HCT116 (cell line): Measurements from ENCODE around the gene ANKRD6. TPM values are rescaled to one million over a fixed set of nuclear protein-coding genes. Genes with fewer than 3 reads are reported as not detected.

Experiments
- ATAC-seq: fragments of 200-7000 bp; cut with Tn5 transposase; 2 replicates; pipeline ENCODE4 v1.9.1; 2020; ENCODE audit warnings: mild to moderate bottlenecking, moderate library complexity
- BruUV-seq: library from RNA; stranded (reverse); fragments of 400-500 nt; replicated peaks from 2 replicates; lab custom pipeline; 2021; lab: Mats Ljungman, UMichigan
- CTCF ChIA-PET: fragments of 300-600 bp; sonication (Branson Sonifier 250); formaldehyde crosslinking; loops from one replicate; lab custom pipeline; 2021; ENCODE audit warnings: antibody characterized with exemption; lab: Charles Lee
- POLR2A ChIA-PET: fragments of 300-600, 350-600 bp; sonication (Branson Sonifier 250); formaldehyde crosslinking; loops from one replicate; lab custom pipeline; 2021; ENCODE audit warnings: antibody characterized with exemption; lab: Charles Lee
- RAD21 ChIA-PET, 2 experiments: fragments of 300-600 bp; sonication (Branson Sonifier 250); formaldehyde crosslinking; loops; one replicate each; lab custom pipeline; 2023; ENCODE audit warnings: low total read pairs in 2 of 2; ENCODE audit not compliant: uncharacterized antibody in 2 of 2, unreplicated experiment in 2 of 2, low non-redundant PET in 1 of 2; lab: Charles Lee
- DNase-seq: peaks from one replicate; pipeline ENCODE4 v3.0.0-alpha.2; 2010; ENCODE audit warnings: low read depth, low spot score
- H2AFZ ChIP-seq: fragments of 200-600 bp; shearing (Covaris generic), sonication (generic); 2 replicates; pipeline ENCODE4 v1.6.1; 2017; ENCODE audit warnings: low read depth, mixed run types, mixed read lengths, antibody characterized with exemption, low read length; ENCODE audit not compliant: poor library complexity, severe bottlenecking
- H3K27ac ChIP-seq: 2 replicates; pipeline ENCODE4 v1.5.1; 2012; ENCODE audit warnings: low read depth, low read length
- H3K27me3 ChIP-seq: fragments of 200-600 bp; sonication (generic); 2 replicates; pipeline ENCODE4 v1.6.1; 2016; ENCODE audit warnings: mixed run types, low read length, mixed read lengths; ENCODE audit not compliant: insufficient read depth
- H3K36me3 ChIP-seq, 2 experiments: fragments of 200-500 bp in 1 of 2; fragments of 200-600 bp in 1 of 2; sonication (Bioruptor generic) in 1 of 2; sonication (generic) in 1 of 2; 2 replicates each; pipeline versions ENCODE4 v1.5.1 to v1.6.1; 2014 to 2016; ENCODE audit warnings: low read length in 2 of 2, inconsistent platforms in 1 of 2, mixed read lengths in 1 of 2, mixed run types in 1 of 2; ENCODE audit not compliant: insufficient read depth in 2 of 2, control insufficient read depth in 1 of 2
- H3K4me1 ChIP-seq, 2 experiments: fragments of 200-600 bp in 1 of 2; sonication (generic) in 1 of 2; 2 replicates each; pipeline versions ENCODE4 v1.5.1 to v1.6.1; 2012 to 2017; ENCODE audit warnings: low read length in 2 of 2, inconsistent platforms in 1 of 2, mild to moderate bottlenecking in 1 of 2, mixed read lengths in 1 of 2, mixed run types in 1 of 2, moderate library complexity in 1 of 2; ENCODE audit not compliant: insufficient read depth in 2 of 2, control insufficient read depth in 1 of 2
- H3K4me2 ChIP-seq: fragments of 200-600 bp; sonication (generic); 2 replicates; pipeline ENCODE4 v1.6.1; 2017; ENCODE audit warnings: mixed run types, low read length, mixed read lengths
- H3K4me3 ChIP-seq, 2 experiments: fragments of 200-600 bp in 1 of 2; sonication (generic) in 1 of 2; replicated peaks in 1 of 2; 2 replicates each; pipeline ENCODE4 v1.5.1; 2011 to 2016; ENCODE audit warnings: low read length in 2 of 2, control low read depth in 1 of 2, low read depth in 1 of 2, mild to moderate bottlenecking in 1 of 2, mixed read lengths in 1 of 2, mixed run types in 1 of 2
- H3K79me2 ChIP-seq: fragments of 200-600 bp; sonication (generic); 2 replicates; pipeline ENCODE4 v1.6.1; 2017; ENCODE audit warnings: mild to moderate bottlenecking, mixed run types, low read length, moderate library complexity, mixed read lengths; ENCODE audit not compliant: insufficient read depth
- H3K9ac ChIP-seq: fragments of 200-600 bp; sonication (generic); 2 replicates; pipeline ENCODE4 v1.6.1; 2016; ENCODE audit warnings: low read length, mixed read lengths
- H3K9me2 ChIP-seq: fragments of 200-600 bp; sonication (generic), shearing (Covaris generic); 2 replicates; pipeline ENCODE4 v1.6.1; 2017; ENCODE audit warnings: mixed run types, mild to moderate bottlenecking, moderate library complexity; ENCODE audit not compliant: insufficient read depth
- H3K9me3 ChIP-seq, 2 experiments: fragments of 200-500 bp in 1 of 2; fragments of 200-600 bp in 1 of 2; sonication (Bioruptor generic) in 1 of 2; sonication (generic) in 1 of 2; 2 replicates each; pipeline ENCODE4 v1.6.1; 2014 to 2017; ENCODE audit warnings: low read length in 2 of 2, mixed read lengths in 2 of 2, inconsistent platforms in 1 of 2, low read depth in 1 of 2, mild to moderate bottlenecking in 1 of 2, mixed run types in 1 of 2, moderate library complexity in 1 of 2; ENCODE audit not compliant: control insufficient read depth in 1 of 2, insufficient read depth in 1 of 2
- H4K20me1 ChIP-seq: fragments of 200-600 bp; sonication (generic), shearing (Covaris generic); 2 replicates; pipeline ENCODE4 v1.6.1; 2017; ENCODE audit warnings: mixed run types, mild to moderate bottlenecking, moderate library complexity; ENCODE audit not compliant: insufficient read depth
- CEBPB ChIP-seq: IDR thresholded peaks from 2 replicates; pipeline ENCODE4 v1.6.1; 2012; ENCODE audit warnings: low read depth
- POLR2A ChIP-seq: IDR thresholded peaks from 2 replicates; pipeline ENCODE4 v1.7.0; 2011; ENCODE audit warnings: borderline replicate concordance; ENCODE audit not compliant: insufficient read depth, insufficient read length; ENCODE audit errors: extremely low read depth
- RAD21 ChIP-seq: IDR thresholded peaks from 2 replicates; pipeline ENCODE4 v1.6.1; 2012; ENCODE audit warnings: low read depth, mild to moderate bottlenecking
- ZFX ChIP-seq: fragments of 450-650 bp; IDR thresholded peaks from 2 replicates; pipeline ENCODE4 v1.6.1; 2017
- intact Hi-C: fragments of 100-400 bp; cut with micrococcal nuclease; formaldehyde crosslinking; loops from 2 replicates; pipeline ENCODE4 v1.10.0; 2022
- total RNA-seq: library from RNA; stranded (reverse); gene quantifications from one replicate; pipeline ENCODE4 v1.2.1, GENCODE V29; 2021; ENCODE audit not compliant: unreplicated experiment
- TF ChIP-seq, protein P1 (sequence below): IDR thresholded peaks from 2 replicates; pipeline ENCODE4 v1.6.1; 2012; ENCODE audit warnings: low read depth
- TF ChIP-seq, protein P2 (sequence below): IDR thresholded peaks from 2 replicates; pipeline ENCODE4 v1.6.1; 2012
- TF ChIP-seq, protein P3 (sequence below), 3 experiments: fragments of 200-600 bp in 1 of 3; sonication (generic) in 1 of 3; IDR thresholded peaks in 2 of 3; conservative IDR thresholded peaks in 1 of 3; 2 replicates each; pipeline ENCODE4 v1.5.1; 2012 to 2017; ENCODE audit warnings: low read depth in 2 of 3, low read length in 2 of 3, antibody characterized with exemption in 1 of 3, borderline replicate concordance in 1 of 3, control low read depth in 1 of 3, mild to moderate bottlenecking in 1 of 3, mixed read lengths in 1 of 3, mixed run types in 1 of 3, moderate library complexity in 1 of 3; ENCODE audit not compliant: insufficient read depth in 1 of 3
- TF ChIP-seq, protein P4 (sequence below): IDR thresholded peaks from 2 replicates; pipeline ENCODE4 v1.6.1; 2012

The ANKRD6 gene
- total RNA-seq, 1 experiment from 2014 or later: 9.9 TPM

DNA sequence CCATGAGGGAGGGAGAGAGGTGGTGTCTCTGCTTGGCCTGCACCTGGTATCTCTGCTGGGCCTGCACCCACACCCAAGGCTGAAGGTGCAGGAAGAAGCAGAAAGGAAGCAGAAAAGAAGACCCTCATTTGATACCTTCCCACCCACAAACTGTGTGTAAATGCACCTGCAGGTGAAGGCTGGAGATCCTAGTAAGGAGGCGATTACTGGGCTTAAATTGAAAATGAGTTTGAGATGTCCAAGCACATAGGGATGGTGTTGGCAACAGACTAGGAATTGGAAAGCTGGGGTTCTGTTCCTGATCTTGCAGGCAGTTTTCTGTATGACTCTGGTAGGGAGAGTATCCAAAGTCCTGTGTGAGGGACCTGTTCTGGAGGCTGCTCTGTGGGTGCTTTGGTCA lies 130.9 kb downstream of the ANKRD6 start:
- H3K9me2 ChIP-seq: no peaks in the 10 kb centered on the region
- H3K4me2 ChIP-seq: no peak overlapping the region
- H3K27ac ChIP-seq: no peak overlapping the region
- H3K79me2 ChIP-seq: no peaks in the 10 kb centered on the region
- H3K9me3 ChIP-seq: no peaks in the 10 kb centered on the region
- no peak overlapping the region for H3K4me3 ChIP-seq
- ChIA-PET POLR2A (no interaction called here), CTCF (no interaction called here)
- BruUV-seq: no TSS peak
- H3K36me3 ChIP-seq: no peaks in the 10 kb centered on the region
- no peak for TF ChIP-seq POLR2A
- TF ChIP-seq, protein P1, sequence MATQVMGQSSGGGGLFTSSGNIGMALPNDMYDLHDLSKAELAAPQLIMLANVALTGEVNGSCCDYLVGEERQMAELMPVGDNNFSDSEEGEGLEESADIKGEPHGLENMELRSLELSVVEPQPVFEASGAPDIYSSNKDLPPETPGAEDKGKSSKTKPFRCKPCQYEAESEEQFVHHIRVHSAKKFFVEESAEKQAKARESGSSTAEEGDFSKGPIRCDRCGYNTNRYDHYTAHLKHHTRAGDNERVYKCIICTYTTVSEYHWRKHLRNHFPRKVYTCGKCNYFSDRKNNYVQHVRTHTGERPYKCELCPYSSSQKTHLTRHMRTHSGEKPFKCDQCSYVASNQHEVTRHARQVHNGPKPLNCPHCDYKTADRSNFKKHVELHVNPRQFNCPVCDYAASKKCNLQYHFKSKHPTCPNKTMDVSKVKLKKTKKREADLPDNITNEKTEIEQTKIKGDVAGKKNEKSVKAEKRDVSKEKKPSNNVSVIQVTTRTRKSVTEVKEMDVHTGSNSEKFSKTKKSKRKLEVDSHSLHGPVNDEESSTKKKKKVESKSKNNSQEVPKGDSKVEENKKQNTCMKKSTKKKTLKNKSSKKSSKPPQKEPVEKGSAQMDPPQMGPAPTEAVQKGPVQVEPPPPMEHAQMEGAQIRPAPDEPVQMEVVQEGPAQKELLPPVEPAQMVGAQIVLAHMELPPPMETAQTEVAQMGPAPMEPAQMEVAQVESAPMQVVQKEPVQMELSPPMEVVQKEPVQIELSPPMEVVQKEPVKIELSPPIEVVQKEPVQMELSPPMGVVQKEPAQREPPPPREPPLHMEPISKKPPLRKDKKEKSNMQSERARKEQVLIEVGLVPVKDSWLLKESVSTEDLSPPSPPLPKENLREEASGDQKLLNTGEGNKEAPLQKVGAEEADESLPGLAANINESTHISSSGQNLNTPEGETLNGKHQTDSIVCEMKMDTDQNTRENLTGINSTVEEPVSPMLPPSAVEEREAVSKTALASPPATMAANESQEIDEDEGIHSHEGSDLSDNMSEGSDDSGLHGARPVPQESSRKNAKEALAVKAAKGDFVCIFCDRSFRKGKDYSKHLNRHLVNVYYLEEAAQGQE: no peak
- TF ChIP-seq, protein P2, sequence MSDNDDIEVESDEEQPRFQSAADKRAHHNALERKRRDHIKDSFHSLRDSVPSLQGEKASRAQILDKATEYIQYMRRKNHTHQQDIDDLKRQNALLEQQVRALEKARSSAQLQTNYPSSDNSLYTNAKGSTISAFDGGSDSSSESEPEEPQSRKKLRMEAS: no peak
- no peak for TF ChIP-seq CEBPB
- TF ChIP-seq RAD21: no peak
- TF ChIP-seq, protein P3, sequence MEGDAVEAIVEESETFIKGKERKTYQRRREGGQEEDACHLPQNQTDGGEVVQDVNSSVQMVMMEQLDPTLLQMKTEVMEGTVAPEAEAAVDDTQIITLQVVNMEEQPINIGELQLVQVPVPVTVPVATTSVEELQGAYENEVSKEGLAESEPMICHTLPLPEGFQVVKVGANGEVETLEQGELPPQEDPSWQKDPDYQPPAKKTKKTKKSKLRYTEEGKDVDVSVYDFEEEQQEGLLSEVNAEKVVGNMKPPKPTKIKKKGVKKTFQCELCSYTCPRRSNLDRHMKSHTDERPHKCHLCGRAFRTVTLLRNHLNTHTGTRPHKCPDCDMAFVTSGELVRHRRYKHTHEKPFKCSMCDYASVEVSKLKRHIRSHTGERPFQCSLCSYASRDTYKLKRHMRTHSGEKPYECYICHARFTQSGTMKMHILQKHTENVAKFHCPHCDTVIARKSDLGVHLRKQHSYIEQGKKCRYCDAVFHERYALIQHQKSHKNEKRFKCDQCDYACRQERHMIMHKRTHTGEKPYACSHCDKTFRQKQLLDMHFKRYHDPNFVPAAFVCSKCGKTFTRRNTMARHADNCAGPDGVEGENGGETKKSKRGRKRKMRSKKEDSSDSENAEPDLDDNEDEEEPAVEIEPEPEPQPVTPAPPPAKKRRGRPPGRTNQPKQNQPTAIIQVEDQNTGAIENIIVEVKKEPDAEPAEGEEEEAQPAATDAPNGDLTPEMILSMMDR (IDR thresholded peaks at IDR 0.05 in 2 of 3, conservative IDR thresholded peaks at IDR 0.05 in 1 of 3; ENCODE audit: borderline replicate concordance in 1 of 3, insufficient read depth in 1 of 3, low read depth in 2 of 3, low read length in 2 of 3): no peak
- TF ChIP-seq, protein P4, sequence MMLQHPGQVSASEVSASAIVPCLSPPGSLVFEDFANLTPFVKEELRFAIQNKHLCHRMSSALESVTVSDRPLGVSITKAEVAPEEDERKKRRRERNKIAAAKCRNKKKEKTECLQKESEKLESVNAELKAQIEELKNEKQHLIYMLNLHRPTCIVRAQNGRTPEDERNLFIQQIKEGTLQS: no peak
- TF ChIP-seq ZFX: no peak
- TF ChIP-seq, all 23 proteins: peak for 0
- Histone ChIP-seq H2AFZ (no peak overlapping the region), H4K20me1 (no peaks in the 10 kb centered on the region), H3K9ac (no peak overlapping the region), H3K27me3 (peaks cover 9% of the 10 kb centered on the region; the same call in 1 of the 2 replicates), H3K4me1 (no peaks in the 10 kb centered on the region)
- RAD21 ChIA-PET: no interaction called here
- ATAC-seq (no peak), DNase-seq (no peak)
- intact Hi-C loops: no loop called here
